HEK293 (cell line): ENCODE measurements around the gene ABAT.
"Not testable (repeated sequence)": the region's sequence is repeated elsewhere in the genome, so short reads cannot be mapped to it uniquely, and the experiment has no call there.

Experiments used
- CTCF ChIA-PET: fragments of 350-600 bp; formaldehyde crosslinking; extraction: SDS; loops from one replicate; lab custom pipeline; 2021; ENCODE audit warnings: antibody characterized with exemption; lab: Yijun Ruan, JAX
- POLR2A ChIA-PET: fragments of 300-600 bp; formaldehyde crosslinking; extraction: SDS; loops from one replicate; lab custom pipeline; 2020; ENCODE audit warnings: antibody characterized with exemption, inconsistent platforms; lab: Yijun Ruan, JAX
- H3K27ac ChIP-seq: fragments of 200-500 bp; sonication (Bioruptor generic); 2 replicates; pipeline ENCODE4 v1.5.1; 2014; ENCODE audit warnings: low read depth, low read length, control low read depth, inconsistent platforms; ENCODE audit errors: extremely low read depth
- H3K36me3 ChIP-seq, 2 experiments: fragments of 200-500 bp in 1 of 2; sonication (Bioruptor generic) in 1 of 2; 1 replicate in 1 of 2; 2 replicates in 1 of 2; pipeline ENCODE4 v1.5.1; 2014 to 2017; ENCODE audit warnings: inconsistent platforms in 2 of 2, low read length in 2 of 2; ENCODE audit not compliant: control insufficient read depth in 2 of 2, insufficient read depth in 1 of 2
- H3K4me1 ChIP-seq: fragments of 200-500 bp; sonication (Bioruptor generic); 2 replicates; pipeline ENCODE4 v1.5.1; 2014; ENCODE audit warnings: mild to moderate bottlenecking, low read length, inconsistent platforms; ENCODE audit not compliant: control insufficient read depth, insufficient read depth
- H3K4me3 ChIP-seq: 2 replicates; pipeline ENCODE4 v1.5.1; 2011; ENCODE audit warnings: low read depth, mild to moderate bottlenecking, control low read depth, low read length, moderate library complexity
- H3K9me3 ChIP-seq: fragments of 200-500 bp; sonication (Bioruptor generic); 2 replicates; pipeline ENCODE4 v1.5.1; 2014; ENCODE audit warnings: low read depth, low read length, inconsistent platforms; ENCODE audit not compliant: control insufficient read depth, insufficient read depth
- BCL11B ChIP-seq: fragments of 450-650 bp; formaldehyde crosslinking; IDR thresholded peaks from 2 replicates; pipeline ENCODE4 v1.5.1; 2016; ENCODE audit warnings: low read depth, missing biosample characterization, missing genetic modification characterization
- GLI2 ChIP-seq: fragments of 450-650 bp; formaldehyde crosslinking; IDR thresholded peaks from 2 replicates; pipeline ENCODE4; 2017; ENCODE audit warnings: missing biosample characterization, missing genetic modification characterization, low read depth, borderline replicate concordance
- MYNN ChIP-seq: fragments of 450-650 bp; formaldehyde crosslinking; IDR thresholded peaks from 2 replicates; pipeline ENCODE4 v1.5.1; 2016; ENCODE audit warnings: missing biosample characterization, missing genetic modification characterization, borderline replicate concordance
- PRDM6 ChIP-seq: fragments of 450-650 bp; formaldehyde crosslinking; IDR thresholded peaks from 2 replicates; pipeline ENCODE4 v1.5.1; 2017; ENCODE audit warnings: missing biosample characterization, missing genetic modification characterization
- SALL2 ChIP-seq: fragments of 450-650 bp; formaldehyde crosslinking; IDR thresholded peaks from 2 replicates; pipeline ENCODE4 v1.5.0; 2017; ENCODE audit warnings: missing biosample characterization, mild to moderate bottlenecking, missing genetic modification characterization, borderline replicate concordance
- SP7 ChIP-seq: fragments of 450-650 bp; formaldehyde crosslinking; IDR thresholded peaks from 2 replicates; pipeline ENCODE4 v1.5.1; 2016; ENCODE audit warnings: missing biosample characterization, missing genetic modification characterization
- ZBTB8A ChIP-seq: fragments of 450-650 bp; formaldehyde crosslinking; IDR thresholded peaks from 2 replicates; pipeline ENCODE4 v1.5.1; 2016; ENCODE audit warnings: missing biosample characterization, missing genetic modification characterization
- ZFP41 ChIP-seq: fragments of 450-650 bp; formaldehyde crosslinking; IDR thresholded peaks from 2 replicates; pipeline ENCODE4 v1.5.1; 2016; ENCODE audit warnings: missing biosample characterization, missing genetic modification characterization, borderline replicate concordance
- ZNF138 ChIP-seq: fragments of 450-650 bp; formaldehyde crosslinking; IDR thresholded peaks from 2 replicates; pipeline ENCODE4 v1.5.1; 2016; ENCODE audit warnings: missing biosample characterization, missing genetic modification characterization, borderline replicate concordance
- ZNF2 ChIP-seq: fragments of 450-650 bp; formaldehyde crosslinking; IDR thresholded peaks from 2 replicates; pipeline ENCODE4 v1.5.1; 2016; ENCODE audit warnings: missing biosample characterization, missing genetic modification characterization
- ZNF266 ChIP-seq: fragments of 450-650 bp; formaldehyde crosslinking; IDR thresholded peaks from 2 replicates; pipeline ENCODE4 v1.5.1; 2016; ENCODE audit warnings: missing biosample characterization, missing genetic modification characterization, low read depth
- ZNF280D ChIP-seq: fragments of 450-650 bp; formaldehyde crosslinking; IDR thresholded peaks from 2 replicates; pipeline ENCODE4 v1.5.1; 2016; ENCODE audit warnings: missing biosample characterization, missing genetic modification characterization
- ZNF529 ChIP-seq: fragments of 450-650 bp; formaldehyde crosslinking; IDR thresholded peaks from 2 replicates; pipeline ENCODE4 v1.5.1; 2017; ENCODE audit warnings: missing genetic modification characterization, missing biosample characterization; ENCODE audit not compliant: insufficient replicate concordance
- TF ChIP-seq, protein P1 (sequence below): fragments of 450-650 bp; formaldehyde crosslinking; IDR thresholded peaks from 2 replicates; pipeline ENCODE4 v1.5.1; 2017; ENCODE audit warnings: missing biosample characterization, missing genetic modification characterization

ABAT gene

GRCh38 chr16:8740775-8741355 is 66.4 kb downstream of the ABAT start:
- no peak overlapping the region for H3K4me3 ChIP-seq
- CTCF ChIA-PET = no interaction called here

GRCh38 chr16:8741636-8742035 is 67.2 kb downstream of the ABAT start:
- TF ChIP-seq SP7 (tag by site-specific recombination) (no peak), ZFP41 (no peak), GLI2 (tag by site-specific recombination) (no peak), ZNF280D (tag by site-specific recombination) (no peak)
- TF ChIP-seq, all 188 proteins: peak for 0
- ChIA-PET POLR2A (no interaction called here), CTCF (no interaction called here)
- Histone ChIP-seq H3K27ac (no peak overlapping the region), H3K36me3 (no peaks in the 10 kb centered on the region), H3K4me1 (no peaks in the 10 kb centered on the region), H3K9me3 (no peaks in the 10 kb centered on the region), H3K4me3 (no peak overlapping the region)

More at GRCh38 chr16:8740775-8741355, 66.4 kb downstream of the ABAT start:
- POLR2A ChIA-PET = no interaction called here
- Histone ChIP-seq H3K4me1 (no peaks in the 10 kb centered on the region), H3K36me3 (no peaks in the 10 kb centered on the region)
- no peak for TF ChIP-seq ZNF2
- no peak for TF ChIP-seq BCL11B
- no peak for TF ChIP-seq GLI2 (tag by site-specific recombination)
- no peak for TF ChIP-seq PRDM6 (tag by site-specific recombination)
- TF ChIP-seq, protein P1, sequence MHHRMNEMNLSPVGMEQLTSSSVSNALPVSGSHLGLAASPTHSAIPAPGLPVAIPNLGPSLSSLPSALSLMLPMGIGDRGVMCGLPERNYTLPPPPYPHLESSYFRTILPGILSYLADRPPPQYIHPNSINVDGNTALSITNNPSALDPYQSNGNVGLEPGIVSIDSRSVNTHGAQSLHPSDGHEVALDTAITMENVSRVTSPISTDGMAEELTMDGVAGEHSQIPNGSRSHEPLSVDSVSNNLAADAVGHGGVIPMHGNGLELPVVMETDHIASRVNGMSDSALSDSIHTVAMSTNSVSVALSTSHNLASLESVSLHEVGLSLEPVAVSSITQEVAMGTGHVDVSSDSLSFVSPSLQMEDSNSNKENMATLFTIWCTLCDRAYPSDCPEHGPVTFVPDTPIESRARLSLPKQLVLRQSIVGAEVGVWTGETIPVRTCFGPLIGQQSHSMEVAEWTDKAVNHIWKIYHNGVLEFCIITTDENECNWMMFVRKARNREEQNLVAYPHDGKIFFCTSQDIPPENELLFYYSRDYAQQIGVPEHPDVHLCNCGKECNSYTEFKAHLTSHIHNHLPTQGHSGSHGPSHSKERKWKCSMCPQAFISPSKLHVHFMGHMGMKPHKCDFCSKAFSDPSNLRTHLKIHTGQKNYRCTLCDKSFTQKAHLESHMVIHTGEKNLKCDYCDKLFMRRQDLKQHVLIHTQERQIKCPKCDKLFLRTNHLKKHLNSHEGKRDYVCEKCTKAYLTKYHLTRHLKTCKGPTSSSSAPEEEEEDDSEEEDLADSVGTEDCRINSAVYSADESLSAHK = no peak
- TF ChIP-seq ZNF138 (tag by site-specific recombination) = no peak
- TF ChIP-seq ZNF266 (tag by site-specific recombination) = no peak
- TF ChIP-seq, all 188 proteins: peak for 0
- no peak overlapping the region for H3K27ac ChIP-seq
- H3K9me3 ChIP-seq = no peaks in the 10 kb centered on the region

DNA sequence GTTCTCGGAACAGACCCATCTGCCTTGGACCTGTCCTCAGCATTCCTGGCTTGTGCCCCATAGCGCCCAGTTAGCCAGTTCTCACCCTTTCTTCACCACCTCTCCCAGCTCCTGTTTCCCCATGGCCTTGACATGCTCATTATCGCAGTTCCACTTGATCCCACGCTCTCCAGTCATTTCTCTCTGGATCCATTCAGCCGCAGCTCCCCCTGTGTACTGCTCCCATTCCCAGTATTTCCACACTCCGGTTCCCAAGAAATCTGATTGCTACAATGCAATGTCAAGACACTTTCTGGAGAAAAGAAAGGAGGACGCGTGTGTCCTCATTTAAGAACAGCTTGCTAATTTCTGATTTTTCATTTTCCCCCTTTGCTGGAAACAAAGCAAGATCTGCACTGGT is 67.7 kb downstream of the ABAT start:
- no peak overlapping the region for H3K27ac ChIP-seq
- CTCF ChIA-PET = interaction anchor here (0.6 to 1.1 kb wide), 3 partner anchors 13 to 175 kb away, joined by 3 to 6 read pairs (median 3); no protein-coding TSS in a partner anchor
- no peaks in the 10 kb centered on the region for H3K4me1 ChIP-seq
- no peaks in the 10 kb centered on the region for H3K9me3 ChIP-seq
- TF ChIP-seq ZNF529 (tag by site-specific recombination) (no peak), ZNF138 (tag by site-specific recombination) (no peak), MYNN (tag by site-specific recombination) (no peak), ZBTB8A (tag by site-specific recombination) (no peak), SALL2 (no peak)
- POLR2A ChIA-PET = no interaction called here
- no peaks in the 10 kb centered on the region for H3K36me3 ChIP-seq
- no peak overlapping the region for H3K4me3 ChIP-seq

DNA sequence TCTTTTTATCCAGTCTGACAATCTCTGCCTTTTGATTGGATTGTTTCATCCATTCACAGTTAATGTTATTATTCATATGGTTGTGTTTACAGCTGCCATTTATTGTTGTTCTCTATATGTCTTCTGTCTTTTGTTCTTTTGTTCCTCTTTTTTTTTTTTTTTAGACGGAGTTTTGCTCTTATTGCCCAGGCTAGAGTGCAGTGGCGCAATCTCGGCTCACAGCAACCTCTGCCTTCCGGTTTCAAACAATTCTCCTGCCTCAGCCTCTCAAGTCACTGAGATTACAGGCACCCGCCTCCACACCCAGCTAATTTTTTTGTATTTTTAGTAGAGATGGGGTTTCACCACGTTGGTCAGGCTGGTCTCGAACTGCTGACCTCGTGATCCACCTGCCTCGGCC is 74.5 kb downstream of the ABAT start:
- POLR2A ChIA-PET, H3K36me3 ChIP-seq, H3K9me3 ChIP-seq, H3K4me3 ChIP-seq, H3K4me1 ChIP-seq, H3K27ac ChIP-seq: not testable (repeated sequence)
- CTCF ChIA-PET = interaction anchor here (0.6 kb wide), 3 partner anchors 149 to 517 kb away, joined by 3 to 4 read pairs (median 3); no protein-coding TSS in a partner anchor
